Right atrium auricular region (tissue), 2 donors: ENCODE data around the gene NTRK3. TPM values are rescaled to one million over a fixed set of nuclear protein-coding genes. Genes with fewer than 3 reads are reported as not detected.

Experiments
- DNase-seq: peaks from one replicate; pipeline ENCODE4 v3.0.0-alpha.2; 2019; ENCODE audit warnings: low spot score
- H3K27ac ChIP-seq, 2 donors: fragments of 200-600 bp; sonication (generic); 1 replicate in 1 of 2; 2 replicates in 1 of 2; pipeline ENCODE4 v1.5.1; 2016 to 2019
- H3K27me3 ChIP-seq, 2 donors: fragments of 200-600 bp; sonication (generic); one replicate each; pipeline versions ENCODE4 v1.5.1 to v1.6.0; 2017 to 2019
- H3K36me3 ChIP-seq: fragments of 200-600 bp; sonication (generic); one replicate; pipeline ENCODE4 v1.5.1; 2016
- H3K4me1 ChIP-seq, 2 donors: fragments of 200-600 bp; sonication (generic); one replicate each; pipeline versions ENCODE4 v1.5.1 to v1.6.0; 2017 to 2019
- H3K4me3 ChIP-seq, 2 donors: fragments of 200-600 bp; sonication (generic); 1 replicate in 1 of 2; 2 replicates in 1 of 2; pipeline ENCODE4 v1.5.1; 2017 to 2019; ENCODE audit warnings: mild to moderate bottlenecking in 1 of 2, moderate library complexity in 1 of 2
- H3K9me3 ChIP-seq, 2 donors: fragments of 200-600 bp; sonication (generic); one replicate each; pipeline ENCODE4 v1.5.1; 2019
- CTCF ChIP-seq, 2 donors: fragments of 200-600 bp; sonication (generic); IDR thresholded peaks; one replicate each; pipeline ENCODE4 v1.5.1; 2019; ENCODE audit warnings: antibody characterized with exemption in 2 of 2
- total RNA-seq, 2 donors: library from RNA; depleted of rRNA; stranded (reverse); fragments of >200 nt; gene quantifications; one replicate each; pipeline ENCODE4 v1.1.0, GENCODE V29; 2016

Gene NTRK3
- total RNA-seq, 2 donors from 2014 or later: 1.5 to 4.5 TPM

- H3K27me3 ChIP-seq: no peaks in the 10 kb centered on the region
- H3K4me1 ChIP-seq: peaks cover 0 to 6% of the 10 kb centered on the region in 2 donors
- H3K9me3 ChIP-seq: no peaks in the 10 kb centered on the region
- DNase-seq: no peak
- TF ChIP-seq CTCF (IDR thresholded peaks at IDR 0.05): no peak
- H3K36me3 ChIP-seq: no peaks in the 10 kb centered on the region
- no peak overlapping the region for H3K27ac ChIP-seq
- H3K4me3 ChIP-seq: no peak overlapping the region
Measured at GRCh38 chr15:87826119-87826747, 430.3 kb downstream of the NTRK3 start.

DNA sequence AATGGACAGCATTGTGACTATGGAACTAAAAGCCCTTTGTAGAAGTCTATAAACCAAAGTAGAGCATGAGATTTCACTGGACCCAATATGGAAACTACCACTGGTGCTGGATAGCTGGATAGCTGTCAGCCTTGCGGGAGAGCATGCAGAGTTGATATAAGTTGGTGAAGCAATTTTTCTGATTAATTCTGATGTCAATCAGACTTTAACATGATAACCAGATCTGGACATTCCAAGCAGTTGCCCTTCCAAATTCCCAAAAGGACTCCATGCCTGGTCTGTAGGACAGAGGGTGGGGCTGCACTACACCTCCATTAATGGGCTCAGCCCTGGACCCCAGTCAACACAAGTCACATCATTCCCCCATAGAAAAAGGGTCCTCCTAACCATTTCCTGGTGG lies 437.8 kb downstream of the NTRK3 start:
- TF ChIP-seq CTCF (IDR thresholded peaks at IDR 0.05): no peak
- Histone ChIP-seq H3K9me3 (no peaks in the 10 kb centered on the region), H3K4me1 (no peaks in the 10 kb centered on the region), H3K27me3 (no peaks in the 10 kb centered on the region), H3K4me3 (no peak overlapping the region), H3K36me3 (no peaks in the 10 kb centered on the region), H3K27ac (no peak overlapping the region)
- DNase-seq: no peak

DNA sequence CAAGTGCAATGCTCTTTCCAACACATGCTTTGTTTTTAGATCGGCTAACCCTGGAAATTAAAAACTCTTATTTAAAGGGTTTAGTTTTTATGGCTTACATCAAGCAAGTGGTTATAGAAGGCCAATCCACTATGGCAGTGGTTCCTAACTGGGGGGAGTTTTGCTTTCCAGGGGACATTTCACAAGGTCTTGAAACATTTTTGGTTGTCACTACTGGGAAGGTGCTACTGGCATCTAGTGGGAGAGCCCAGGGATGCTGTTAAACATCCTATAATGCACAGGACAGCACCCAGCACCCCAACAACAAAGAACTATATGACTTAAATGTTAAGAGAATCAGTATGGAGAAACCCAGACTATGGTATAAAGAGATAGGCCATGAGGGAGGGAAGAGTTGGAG lies 439.0 kb downstream of the NTRK3 start:
- no peak for DNase-seq
- Histone ChIP-seq H3K36me3 (no peaks in the 10 kb centered on the region), H3K27me3 (no peaks in the 10 kb centered on the region), H3K4me3 (no peak overlapping the region), H3K27ac (no peak overlapping the region), H3K9me3 (no peaks in the 10 kb centered on the region), H3K4me1 (no peaks in the 10 kb centered on the region)
- TF ChIP-seq CTCF (IDR thresholded peaks at IDR 0.05): no peak

- no peak for DNase-seq
- Histone ChIP-seq H3K27me3 (no peaks in the 10 kb centered on the region), H3K4me1 (no peaks in the 10 kb centered on the region), H3K27ac (no peak overlapping the region), H3K36me3 (no peaks in the 10 kb centered on the region), H3K9me3 (no peaks in the 10 kb centered on the region), H3K4me3 (no peak overlapping the region)
- TF ChIP-seq CTCF (IDR thresholded peaks at IDR 0.05): no peak
Measured at GRCh38 chr15:87816811-87817210, 439.7 kb downstream of the NTRK3 start.

DNA sequence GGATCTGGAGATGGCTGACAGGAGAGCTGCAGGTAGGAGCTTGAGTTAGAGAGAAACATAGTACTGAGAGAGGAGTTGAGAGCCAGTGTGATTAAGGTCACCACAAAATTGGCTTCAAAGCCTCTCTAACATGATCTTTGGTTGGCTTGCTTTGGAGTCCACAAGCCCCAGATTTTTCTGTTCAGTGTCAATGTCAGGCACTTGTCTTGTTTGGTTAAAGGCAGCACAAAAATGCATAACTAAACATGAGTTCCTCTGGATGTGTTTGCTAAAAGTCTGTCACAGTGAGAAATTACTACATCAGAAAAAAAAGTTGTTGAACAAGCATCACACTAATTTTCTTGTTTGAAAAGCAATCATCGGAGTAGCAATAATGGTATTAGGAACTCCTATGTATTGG lies 440.5 kb downstream of the NTRK3 start:
- Histone ChIP-seq H3K9me3 (no peaks in the 10 kb centered on the region), H3K27me3 (no peaks in the 10 kb centered on the region), H3K36me3 (no peaks in the 10 kb centered on the region), H3K4me3 (no peak overlapping the region), H3K4me1 (no peaks in the 10 kb centered on the region), H3K27ac (no peak overlapping the region)
- TF ChIP-seq CTCF (IDR thresholded peaks at IDR 0.05): no peak
- no peak for DNase-seq

Other genes with a start within 250 kb of the NTRK3 start
- gene MRPL46, start 210.6 kb upstream of the NTRK3 start, total RNA-seq: 10 to 100 TPM; 26.1 to 43.5 TPM
- 10 to 100 TPM; 29.3 to 47.5 TPM for gene MRPS11, start 211.0 kb upstream of the NTRK3 start, total RNA-seq